HCT116 (cell line): Measurements from ENCODE around the gene UCHL5.

Source experiments
- CEBPB ChIP-seq: IDR thresholded peaks from 2 replicates; pipeline ENCODE4 v1.6.1; 2012; ENCODE audit warnings: low read depth
- ELF1 ChIP-seq: IDR thresholded peaks from 2 replicates; pipeline ENCODE4 v1.6.1; 2012; ENCODE audit warnings: low read depth, borderline replicate concordance
- EZH2 ChIP-seq: fragments of 200-600 bp; sonication (generic); IDR thresholded peaks from 2 replicates; pipeline ENCODE4 v1.6.1; 2017; ENCODE audit warnings: antibody characterized with exemption, mixed run types
- EZH2phosphoT487 ChIP-seq: fragments of 200-600 bp; IDR thresholded peaks from 2 replicates; pipeline ENCODE4 v1.6.1; 2018; ENCODE audit warnings: antibody characterized with exemption, borderline replicate concordance
- JUND ChIP-seq: IDR thresholded peaks from 2 replicates; pipeline ENCODE4 v1.6.1; 2012
- POLR2A ChIP-seq: IDR thresholded peaks from 2 replicates; pipeline ENCODE4 v1.7.0; 2011; ENCODE audit warnings: borderline replicate concordance; ENCODE audit not compliant: insufficient read depth, insufficient read length; ENCODE audit errors: extremely low read depth
- POLR2AphosphoS5 ChIP-seq: IDR thresholded peaks from 2 replicates; pipeline ENCODE4 v1.6.1; 2011; ENCODE audit warnings: mild to moderate bottlenecking, low read depth, low read length, moderate library complexity
- SIN3A ChIP-seq: IDR thresholded peaks from 2 replicates; pipeline ENCODE4 v1.6.1; 2012; ENCODE audit warnings: low read depth
- SP1 ChIP-seq: IDR thresholded peaks from 2 replicates; pipeline ENCODE4 v1.6.1; 2012; ENCODE audit warnings: low read depth
- TCF7L2 ChIP-seq: IDR thresholded peaks from 2 replicates; pipeline ENCODE4 v1.7.0; 2011; ENCODE audit warnings: borderline replicate concordance, inconsistent platforms; ENCODE audit not compliant: insufficient read depth, insufficient read length; ENCODE audit errors: extremely low read depth
- ZFX ChIP-seq: fragments of 450-650 bp; IDR thresholded peaks from 2 replicates; pipeline ENCODE4 v1.6.1; 2017
- ZNF274 ChIP-seq: fragments of 200-500 bp; sonication (Bioruptor generic); IDR thresholded peaks from 2 replicates; pipeline ENCODE4 v1.6.1; 2014; ENCODE audit warnings: mild to moderate bottlenecking, low read depth, low read length, inconsistent platforms
- TF ChIP-seq, protein P1 (sequence below), 3 experiments: fragments of 200-600 bp in 1 of 3; sonication (generic) in 1 of 3; IDR thresholded peaks in 2 of 3; conservative IDR thresholded peaks in 1 of 3; 2 replicates each; pipeline ENCODE4 v1.5.1; 2012 to 2017; ENCODE audit warnings: low read depth in 2 of 3, low read length in 2 of 3, antibody characterized with exemption in 1 of 3, borderline replicate concordance in 1 of 3, control low read depth in 1 of 3, mild to moderate bottlenecking in 1 of 3, mixed read lengths in 1 of 3, mixed run types in 1 of 3, moderate library complexity in 1 of 3; ENCODE audit not compliant: insufficient read depth in 1 of 3
- TF ChIP-seq, protein P2 (sequence below): IDR thresholded peaks from 2 replicates; pipeline ENCODE4 v1.6.1; 2012

DNA sequence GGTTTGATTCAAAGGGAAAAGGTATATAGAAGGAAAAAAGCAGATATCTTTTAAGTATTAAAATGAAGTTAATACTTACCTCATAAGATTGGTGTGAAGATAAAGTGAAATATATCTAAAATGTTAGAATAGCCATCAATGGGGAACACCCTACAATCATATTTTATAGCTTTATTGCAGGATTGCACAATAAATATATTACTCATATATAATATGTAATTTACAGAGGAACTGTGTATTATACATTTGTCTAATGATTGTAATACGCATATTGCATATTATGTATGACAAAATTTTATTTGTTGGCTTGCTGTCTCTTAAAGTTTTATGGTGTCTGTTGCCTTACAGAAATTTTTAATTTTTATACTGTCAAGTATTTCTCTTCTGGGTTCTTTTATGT, 47.8 kb downstream of the UCHL5 start:
- TF ChIP-seq EZH2phosphoT487 = no peak
- TF ChIP-seq, protein P1, sequence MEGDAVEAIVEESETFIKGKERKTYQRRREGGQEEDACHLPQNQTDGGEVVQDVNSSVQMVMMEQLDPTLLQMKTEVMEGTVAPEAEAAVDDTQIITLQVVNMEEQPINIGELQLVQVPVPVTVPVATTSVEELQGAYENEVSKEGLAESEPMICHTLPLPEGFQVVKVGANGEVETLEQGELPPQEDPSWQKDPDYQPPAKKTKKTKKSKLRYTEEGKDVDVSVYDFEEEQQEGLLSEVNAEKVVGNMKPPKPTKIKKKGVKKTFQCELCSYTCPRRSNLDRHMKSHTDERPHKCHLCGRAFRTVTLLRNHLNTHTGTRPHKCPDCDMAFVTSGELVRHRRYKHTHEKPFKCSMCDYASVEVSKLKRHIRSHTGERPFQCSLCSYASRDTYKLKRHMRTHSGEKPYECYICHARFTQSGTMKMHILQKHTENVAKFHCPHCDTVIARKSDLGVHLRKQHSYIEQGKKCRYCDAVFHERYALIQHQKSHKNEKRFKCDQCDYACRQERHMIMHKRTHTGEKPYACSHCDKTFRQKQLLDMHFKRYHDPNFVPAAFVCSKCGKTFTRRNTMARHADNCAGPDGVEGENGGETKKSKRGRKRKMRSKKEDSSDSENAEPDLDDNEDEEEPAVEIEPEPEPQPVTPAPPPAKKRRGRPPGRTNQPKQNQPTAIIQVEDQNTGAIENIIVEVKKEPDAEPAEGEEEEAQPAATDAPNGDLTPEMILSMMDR (IDR thresholded peaks at IDR 0.05 in 2 of 3, conservative IDR thresholded peaks at IDR 0.05 in 1 of 3; ENCODE audit: borderline replicate concordance in 1 of 3, insufficient read depth in 1 of 3, low read depth in 2 of 3, low read length in 2 of 3) = no peak
- no peak for TF ChIP-seq SIN3A
- TF ChIP-seq ELF1 = no peak
- TF ChIP-seq POLR2A = no peak
- no peak for TF ChIP-seq TCF7L2
- no peak for TF ChIP-seq ZFX
- no peak for TF ChIP-seq ZNF274
- TF ChIP-seq JUND = no peak
- TF ChIP-seq POLR2AphosphoS5 = no peak
- no peak for TF ChIP-seq CEBPB
- TF ChIP-seq, protein P2, sequence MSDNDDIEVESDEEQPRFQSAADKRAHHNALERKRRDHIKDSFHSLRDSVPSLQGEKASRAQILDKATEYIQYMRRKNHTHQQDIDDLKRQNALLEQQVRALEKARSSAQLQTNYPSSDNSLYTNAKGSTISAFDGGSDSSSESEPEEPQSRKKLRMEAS = no peak
- TF ChIP-seq EZH2 = no peak
- TF ChIP-seq SP1 = no peak
